MM.1S (cell line): Measurements from ENCODE around the gene GKN1.

Source experiments
- EZH2 ChIP-seq: fragments of 300-600 bp; sonication (generic); optimal IDR thresholded peaks from 2 replicates; pipeline ENCODE3; 2017; ENCODE audit warnings: low read depth, mild to moderate bottlenecking, antibody characterized with exemption, low read length, mixed read lengths
- TF ChIP-seq, protein P1 (sequence below): fragments of 300-600 bp; sonication (generic); IDR thresholded peaks from 2 replicates; pipeline ENCODE4 v1.5.1; 2016; ENCODE audit warnings: antibody characterized with exemption, low read length, mixed read lengths

DNA sequence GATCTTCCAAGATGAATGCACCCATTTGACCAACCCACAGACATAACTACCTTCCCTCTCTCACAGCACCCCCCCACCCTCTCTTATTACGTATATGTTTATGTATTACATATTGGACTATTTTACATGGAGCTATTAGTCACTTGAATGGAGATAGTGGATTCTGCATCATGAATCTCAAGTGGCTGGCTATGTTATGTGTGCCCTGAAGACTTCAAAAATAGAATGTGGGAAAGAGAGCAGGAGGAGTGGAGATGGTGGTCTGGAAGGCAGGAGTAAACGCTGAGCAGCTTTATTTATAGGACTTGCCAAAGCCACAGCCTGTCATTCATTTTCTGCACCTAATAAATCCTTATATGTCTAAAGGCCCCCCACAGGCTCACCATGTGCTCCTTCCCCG is 43.4 kb downstream of the GKN1 start:
- TF ChIP-seq, protein P1, sequence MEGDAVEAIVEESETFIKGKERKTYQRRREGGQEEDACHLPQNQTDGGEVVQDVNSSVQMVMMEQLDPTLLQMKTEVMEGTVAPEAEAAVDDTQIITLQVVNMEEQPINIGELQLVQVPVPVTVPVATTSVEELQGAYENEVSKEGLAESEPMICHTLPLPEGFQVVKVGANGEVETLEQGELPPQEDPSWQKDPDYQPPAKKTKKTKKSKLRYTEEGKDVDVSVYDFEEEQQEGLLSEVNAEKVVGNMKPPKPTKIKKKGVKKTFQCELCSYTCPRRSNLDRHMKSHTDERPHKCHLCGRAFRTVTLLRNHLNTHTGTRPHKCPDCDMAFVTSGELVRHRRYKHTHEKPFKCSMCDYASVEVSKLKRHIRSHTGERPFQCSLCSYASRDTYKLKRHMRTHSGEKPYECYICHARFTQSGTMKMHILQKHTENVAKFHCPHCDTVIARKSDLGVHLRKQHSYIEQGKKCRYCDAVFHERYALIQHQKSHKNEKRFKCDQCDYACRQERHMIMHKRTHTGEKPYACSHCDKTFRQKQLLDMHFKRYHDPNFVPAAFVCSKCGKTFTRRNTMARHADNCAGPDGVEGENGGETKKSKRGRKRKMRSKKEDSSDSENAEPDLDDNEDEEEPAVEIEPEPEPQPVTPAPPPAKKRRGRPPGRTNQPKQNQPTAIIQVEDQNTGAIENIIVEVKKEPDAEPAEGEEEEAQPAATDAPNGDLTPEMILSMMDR: no peak
- no peak for TF ChIP-seq EZH2
